Thoracic aorta (tissue), 2 donors: Measurements from ENCODE around the gene PHIP. TPM values are rescaled to one million over a fixed set of nuclear protein-coding genes. Genes with fewer than 3 reads are reported as not detected.

Experiments
- ATAC-seq: fragments of 150-250 bp; one replicate; pipeline ENCODE4 v1.8.0; 2017; ENCODE audit warnings: low read depth; ENCODE audit not compliant: insufficient number of reproducible peaks, low FRiP score
- DNase-seq: peaks from one replicate; pipeline ENCODE4 v3.0.0-alpha.2; 2020; ENCODE audit warnings: low spot score
- H3K27ac ChIP-seq, 2 donors: fragments of 200-600 bp; sonication (generic); 1 replicate in 1 of 2; 2 replicates in 1 of 2; pipeline ENCODE4 v1.5.1; 2016; ENCODE audit warnings: mild to moderate bottlenecking in 2 of 2, moderate library complexity in 2 of 2
- H3K27me3 ChIP-seq: fragments of 200-600 bp; sonication (generic); replicated peaks from 2 replicates; pipeline ENCODE4 v1.6.0; 2016; ENCODE audit warnings: mild to moderate bottlenecking; ENCODE audit not compliant: insufficient read depth
- H3K36me3 ChIP-seq: fragments of 200-600 bp; sonication (generic); one replicate; pipeline ENCODE4 v1.5.1; 2016
- H3K4me1 ChIP-seq, 2 donors: fragments of 200-600 bp; sonication (generic); 1 replicate in 1 of 2; 2 replicates in 1 of 2; pipeline versions ENCODE4 v1.5.1 to v1.6.0; 2016; ENCODE audit warnings: low read depth in 2 of 2, mild to moderate bottlenecking in 1 of 2; ENCODE audit not compliant: control insufficient read depth in 1 of 2
- H3K4me3 ChIP-seq: fragments of 200-600 bp; sonication (generic); 2 replicates; pipeline ENCODE4 v1.5.1; 2016; ENCODE audit warnings: mild to moderate bottlenecking
- H3K9me3 ChIP-seq: fragments of 200-600 bp; sonication (generic); 2 replicates; pipeline ENCODE4 v1.5.1; 2016
- total RNA-seq, 2 donors: library from RNA; depleted of rRNA; stranded (reverse); fragments of >200 nt; gene quantifications; one replicate each; pipeline versions ENCODE4 v1.1.0 to v1.2.3, GENCODE V29; 2016
- TF ChIP-seq, protein P1 (sequence below): fragments of 200-600 bp; sonication (generic); IDR thresholded peaks from one replicate; pipeline ENCODE4 v1.5.1; 2019; ENCODE audit warnings: antibody characterized with exemption

The PHIP gene
- total RNA-seq, 2 donors from 2014 or later = 25.0 to 35.6 TPM

DNA sequence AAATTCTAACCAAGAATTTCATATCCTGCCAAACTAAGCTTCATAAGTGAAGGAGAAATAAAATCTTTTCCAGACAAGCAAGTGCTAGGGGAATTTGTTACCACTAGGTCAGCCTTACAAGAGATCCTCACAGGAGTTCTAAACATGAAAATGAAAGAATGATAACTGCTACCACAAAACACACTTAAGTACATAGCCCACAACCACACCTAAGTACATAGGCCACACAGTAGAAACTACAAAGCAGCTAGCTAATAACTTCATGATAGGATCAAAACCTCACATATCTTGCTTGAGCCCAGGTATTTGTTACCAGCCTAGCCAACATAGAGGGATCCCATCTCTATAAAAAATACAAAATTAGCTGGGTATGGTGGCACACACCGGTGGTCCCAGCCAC, 160.3 kb downstream of the PHIP start:
- H3K27ac ChIP-seq = no peak overlapping the region
- no peaks in the 10 kb centered on the region for H3K27me3 ChIP-seq
- DNase-seq = no peak
- TF ChIP-seq, protein P1, sequence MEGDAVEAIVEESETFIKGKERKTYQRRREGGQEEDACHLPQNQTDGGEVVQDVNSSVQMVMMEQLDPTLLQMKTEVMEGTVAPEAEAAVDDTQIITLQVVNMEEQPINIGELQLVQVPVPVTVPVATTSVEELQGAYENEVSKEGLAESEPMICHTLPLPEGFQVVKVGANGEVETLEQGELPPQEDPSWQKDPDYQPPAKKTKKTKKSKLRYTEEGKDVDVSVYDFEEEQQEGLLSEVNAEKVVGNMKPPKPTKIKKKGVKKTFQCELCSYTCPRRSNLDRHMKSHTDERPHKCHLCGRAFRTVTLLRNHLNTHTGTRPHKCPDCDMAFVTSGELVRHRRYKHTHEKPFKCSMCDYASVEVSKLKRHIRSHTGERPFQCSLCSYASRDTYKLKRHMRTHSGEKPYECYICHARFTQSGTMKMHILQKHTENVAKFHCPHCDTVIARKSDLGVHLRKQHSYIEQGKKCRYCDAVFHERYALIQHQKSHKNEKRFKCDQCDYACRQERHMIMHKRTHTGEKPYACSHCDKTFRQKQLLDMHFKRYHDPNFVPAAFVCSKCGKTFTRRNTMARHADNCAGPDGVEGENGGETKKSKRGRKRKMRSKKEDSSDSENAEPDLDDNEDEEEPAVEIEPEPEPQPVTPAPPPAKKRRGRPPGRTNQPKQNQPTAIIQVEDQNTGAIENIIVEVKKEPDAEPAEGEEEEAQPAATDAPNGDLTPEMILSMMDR = no peak
- H3K36me3 ChIP-seq = no peaks in the 10 kb centered on the region
- H3K4me1 ChIP-seq = no peaks in the 10 kb centered on the region
- no peak for ATAC-seq
- peaks cover 37% of the 10 kb centered on the region for H3K9me3 ChIP-seq
- no peak overlapping the region for H3K4me3 ChIP-seq

DNA sequence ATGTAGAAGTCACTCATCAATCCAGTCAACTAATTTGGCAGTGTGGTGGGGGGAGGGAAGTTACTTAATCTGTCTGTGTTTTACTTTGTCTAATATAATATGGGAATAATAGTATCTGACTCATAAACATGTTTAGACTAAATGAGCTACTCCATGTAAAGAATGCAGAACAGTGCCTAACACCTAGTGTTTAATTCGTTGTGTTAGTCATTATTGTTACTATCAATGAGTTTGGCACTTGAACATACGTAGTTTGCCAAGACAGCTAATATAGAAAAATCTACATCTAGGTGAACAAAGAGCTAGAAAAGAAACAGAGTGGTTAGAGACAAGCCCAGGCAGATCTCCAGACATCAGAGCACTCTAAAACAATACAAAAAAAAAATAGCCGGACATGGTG, 161.6 kb downstream of the PHIP start:
- no peaks in the 10 kb centered on the region for H3K4me1 ChIP-seq
- no peaks in the 10 kb centered on the region for H3K27me3 ChIP-seq
- no peak overlapping the region for H3K4me3 ChIP-seq
- ATAC-seq = no peak
- no peaks in the 10 kb centered on the region for H3K36me3 ChIP-seq
- TF ChIP-seq, protein P1 = no peak
- H3K9me3 ChIP-seq = peaks cover 28% of the 10 kb centered on the region
- H3K27ac ChIP-seq = no peak overlapping the region
- no peak for DNase-seq

DNA sequence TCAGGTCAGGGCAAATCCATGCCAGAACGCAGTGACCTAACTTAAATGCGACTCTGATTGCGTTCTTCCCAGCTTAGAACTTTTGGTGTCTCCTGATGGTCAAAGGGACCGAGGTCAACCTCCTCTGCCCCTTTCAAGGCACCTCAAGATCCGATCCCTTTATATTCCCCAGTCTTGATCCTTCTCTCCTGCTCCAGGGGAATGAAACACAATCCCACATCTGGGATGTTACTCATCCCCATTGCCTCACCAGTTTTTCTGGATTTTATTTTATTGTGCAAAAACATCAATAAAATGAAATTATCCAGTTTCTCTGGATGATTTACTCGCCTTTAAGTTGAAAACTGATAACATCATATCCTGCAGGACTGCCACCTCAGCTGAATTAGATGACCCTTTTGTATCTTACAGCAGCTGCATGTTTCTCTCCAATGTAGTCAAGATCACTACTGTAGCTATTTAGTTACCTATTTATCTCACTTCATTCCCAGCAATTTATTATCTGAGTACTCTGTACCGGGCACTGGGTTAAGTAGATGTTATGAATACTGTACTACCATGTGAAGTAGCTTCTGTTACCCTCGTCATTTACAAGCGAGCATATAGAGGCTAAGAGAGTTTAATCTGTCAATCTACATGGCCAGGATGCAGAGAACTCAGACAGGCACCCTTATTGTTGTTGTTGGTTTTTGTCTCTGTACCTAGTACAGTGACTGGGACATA, 166.7 kb downstream of the PHIP start:
- ATAC-seq (no peak), DNase-seq (no peak)
- Histone ChIP-seq H3K4me1 (no peaks in the 10 kb centered on the region), H3K36me3 (no peaks in the 10 kb centered on the region), H3K27ac (no peak overlapping the region), H3K27me3 (no peaks in the 10 kb centered on the region), H3K9me3 (no peaks in the 10 kb centered on the region), H3K4me3 (peak overlapping the region; percentile 69)
- TF ChIP-seq, protein P1 = no peak

GRCh38 chr6:78910591-78911171, 167.4 kb downstream of the PHIP start:
- H3K27ac ChIP-seq = no peak overlapping the region
- peak overlapping the region; percentile 69 for H3K4me3 ChIP-seq

DNA sequence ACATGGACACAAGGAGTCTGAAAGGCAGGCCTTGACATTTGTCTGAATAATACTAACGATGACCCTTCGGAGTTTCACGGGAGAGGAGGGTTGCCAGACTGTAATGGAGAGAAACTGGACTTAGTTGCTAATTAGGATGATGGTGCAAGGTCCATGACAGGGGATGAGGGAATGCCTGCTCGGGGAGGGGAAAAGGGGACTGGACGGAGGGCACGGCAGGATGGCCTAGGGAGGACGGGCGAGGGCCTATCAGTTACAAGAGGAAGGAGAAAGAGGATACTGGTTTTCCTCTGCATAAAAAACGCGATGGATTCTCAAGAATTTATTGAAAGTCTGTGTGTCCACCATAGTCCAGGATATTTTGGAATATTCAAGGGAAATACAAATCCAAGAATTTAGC, 168.0 kb downstream of the PHIP start:
- Histone ChIP-seq H3K4me1 (no peaks in the 10 kb centered on the region), H3K36me3 (no peaks in the 10 kb centered on the region), H3K4me3 (peak overlapping the region; percentile 69), H3K27ac (no peak overlapping the region), H3K9me3 (no peaks in the 10 kb centered on the region), H3K27me3 (no peaks in the 10 kb centered on the region)
- TF ChIP-seq, protein P1 = no peak
- DNase-seq (no peak), ATAC-seq (no peak)

More at GRCh38 chr6:78910591-78911171, 167.4 kb downstream of the PHIP start:
- Histone ChIP-seq H3K4me1 (no peaks in the 10 kb centered on the region), H3K36me3 (no peaks in the 10 kb centered on the region), H3K27me3 (no peaks in the 10 kb centered on the region), H3K9me3 (no peaks in the 10 kb centered on the region)
- DNase-seq = no peak
- no peak for ATAC-seq
- TF ChIP-seq, protein P1 = no peak
